SK-N-DZ (cell line): ENCODE measurements around the gene CAPSL. TPM values are rescaled to one million over a fixed set of nuclear protein-coding genes. Genes with fewer than 3 reads are reported as not detected.
"Not testable (repeated sequence)": the region's sequence is repeated elsewhere in the genome, so short reads cannot be mapped to it uniquely, and the experiment has no call there.

Experiments used
- DNase-seq: peaks from one replicate; pipeline ENCODE4 v3.0.0-alpha.2; 2015; ENCODE audit warnings: low spot score
- polyA plus RNA-seq, 2 experiments: library from polyadenylated mRNA; depleted of rRNA; stranded (reverse); fragments of >200 nt; gene quantifications; 2 replicates each; pipeline ENCODE4 v1.2.3, GENCODE V29; 2014

The CAPSL gene
- not detected in 2 replicates for polyA plus RNA-seq (2014; cell fraction: cytosol; rRNA removed)
- polyA plus RNA-seq (2014; cell fraction: nucleus; rRNA removed): not detected in 2 replicates

DNA sequence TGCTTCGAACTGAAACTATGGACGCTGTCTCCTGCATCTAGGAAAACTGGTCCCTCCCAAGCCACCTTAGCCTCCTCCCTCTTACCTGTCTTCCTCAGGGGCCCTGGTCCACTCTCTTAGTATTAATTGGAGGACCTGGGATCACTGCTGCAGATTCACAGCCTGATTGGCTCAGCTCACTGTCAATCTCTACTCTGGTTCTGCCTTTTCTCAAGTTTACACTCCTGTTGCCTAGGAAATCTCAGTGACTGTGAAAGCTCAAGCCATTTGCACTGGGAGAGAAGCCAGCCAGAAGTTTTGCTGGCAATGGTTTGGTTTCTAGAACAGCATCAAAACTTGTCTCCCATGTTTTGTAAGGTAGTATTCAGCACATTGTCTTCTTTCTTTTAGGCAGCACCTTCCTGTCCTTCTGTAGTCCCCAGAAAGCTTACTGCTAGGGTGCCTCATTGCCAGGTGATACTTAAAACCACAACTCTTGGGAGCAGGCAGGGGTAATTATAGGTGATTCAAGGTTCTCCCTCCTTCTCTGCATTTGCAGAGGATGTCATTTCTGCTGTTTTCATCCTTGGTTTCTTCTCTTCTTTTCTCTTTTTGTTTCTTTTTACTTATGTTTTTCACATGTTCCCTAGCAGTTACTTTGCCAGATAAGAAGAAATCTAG is at the start of gene CAPSL:
TSS of gene CAPSL (minus strand) at position 55 of the 660 bp plus-strand sequence. CDS start 17,502 bp downstream, outside the sequence.
- no peak for DNase-seq

- DNase-seq: no peak
These were observed 49.4 kb upstream of the CAPSL start for GRCh38 chr5:35987776-35988175.

- DNase-seq: no peak
These were observed 41.3 kb upstream of the CAPSL start for GRCh38 chr5:35979715-35980114.

DNA sequence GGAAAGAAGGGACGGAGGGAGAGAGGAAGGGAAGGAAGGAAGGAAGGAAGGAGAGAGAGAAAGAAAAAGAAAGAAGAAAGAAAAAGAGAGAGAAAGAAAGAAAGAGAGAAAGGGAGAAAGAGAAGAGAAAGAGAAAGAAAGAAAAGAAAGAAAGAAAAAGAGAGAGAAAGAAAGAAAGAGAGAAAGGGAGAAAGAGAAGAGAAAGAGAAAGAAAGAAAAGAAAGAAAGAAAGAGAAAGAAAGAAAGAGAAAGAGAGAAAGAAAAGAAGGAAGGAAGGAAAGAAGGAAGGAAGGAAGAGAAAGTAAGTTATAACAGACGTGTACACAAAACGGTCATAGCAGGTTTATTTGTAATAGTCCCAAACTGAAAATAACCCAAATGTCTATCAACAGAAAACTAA is 38.4 kb upstream of the CAPSL start:
- not testable (repeated sequence) for DNase-seq

DNA sequence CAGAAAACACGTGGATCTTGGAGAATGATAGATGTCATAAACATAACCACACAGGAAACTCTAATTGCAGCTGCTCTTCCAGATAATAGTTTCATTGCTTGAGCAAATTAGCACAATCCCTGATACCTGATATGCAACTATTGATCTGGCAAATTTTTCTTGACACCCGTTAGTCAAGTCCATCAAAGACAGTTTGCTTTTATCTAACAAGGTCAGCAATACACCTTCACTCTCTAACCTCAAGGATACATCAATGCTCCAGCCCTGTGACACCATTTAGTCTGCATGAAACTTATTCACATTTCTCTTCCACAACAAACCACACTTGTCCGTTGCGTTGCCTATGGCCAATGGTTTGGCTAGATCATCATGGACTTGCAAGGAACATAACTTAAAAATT is 36.1 kb upstream of the CAPSL start:
- DNase-seq: no peak

DNA sequence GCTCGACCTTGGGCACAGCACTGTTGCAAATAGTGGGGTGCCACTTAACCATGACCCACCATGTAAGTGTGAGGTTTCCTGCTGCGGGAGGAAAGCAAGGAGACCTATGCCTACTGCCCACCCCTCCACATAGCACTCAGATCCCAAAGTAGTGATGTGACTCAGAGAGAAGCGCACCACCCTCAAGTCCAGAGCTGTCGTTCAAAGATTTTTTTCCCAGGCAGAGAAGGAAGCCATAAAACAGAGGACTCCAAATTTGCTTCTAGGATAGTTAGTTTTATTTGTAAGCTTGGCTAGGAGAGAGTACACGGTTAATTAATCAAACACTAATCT is 33.4 kb upstream of the CAPSL start:
- no peak for DNase-seq

GRCh38 chr5:35971186-35971877 is 32.9 kb upstream of the CAPSL start:
- DNase-seq: no peak

- no peak for DNase-seq
These were observed 25.0 kb upstream of the CAPSL start for GRCh38 chr5:35963381-35963843.

- no peak for DNase-seq
These were observed 21.9 kb upstream of the CAPSL start for GRCh38 chr5:35960328-35960727.

GRCh38 chr5:35956429-35956828 is 18.0 kb upstream of the CAPSL start:
- DNase-seq: no peak

DNA sequence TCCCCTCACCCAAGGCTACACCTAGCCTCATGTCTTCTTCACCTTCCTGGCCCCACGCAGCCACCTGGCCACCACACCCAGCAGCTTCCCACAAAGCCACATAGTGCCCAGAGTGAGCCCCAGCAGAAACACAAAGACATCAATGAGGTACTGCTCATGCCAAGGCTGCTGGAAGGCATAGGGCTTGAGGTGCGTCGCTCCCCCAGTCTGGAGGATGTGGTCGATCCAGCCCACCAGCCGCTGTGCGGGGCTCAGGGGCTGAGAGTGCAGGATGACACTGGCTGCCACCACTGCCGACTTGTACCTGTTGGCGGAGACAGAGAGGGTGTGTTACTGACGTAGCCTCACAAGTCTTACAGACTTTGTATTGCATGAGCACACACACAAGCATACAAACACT is 15.8 kb upstream of the CAPSL start:
- no peak for DNase-seq

DNA sequence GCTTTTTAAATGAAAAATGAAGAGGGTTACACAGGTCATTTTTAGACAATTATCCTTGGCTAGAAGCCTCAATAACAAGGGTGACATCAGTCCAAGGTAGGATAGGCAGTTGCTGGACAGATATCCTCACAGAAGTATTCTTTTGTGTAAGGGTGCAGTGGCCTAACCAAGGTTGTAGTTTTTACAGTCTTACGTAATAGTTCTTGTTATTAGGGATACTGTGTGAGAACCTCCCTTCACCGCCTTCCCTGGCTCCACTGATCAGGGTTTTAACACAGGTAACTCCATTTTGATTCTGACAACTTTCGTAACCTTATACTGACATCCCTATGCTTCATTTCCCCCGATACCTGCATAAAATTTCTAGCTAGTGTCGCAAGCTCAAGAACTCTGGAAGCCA is 8.7 kb upstream of the CAPSL start:
- DNase-seq: no peak

GRCh38 chr5:35939639-35940038 is 1.2 kb upstream of the CAPSL start:
- no peak for DNase-seq

- DNase-seq: peak; percentile 57
These were observed 11.9 kb downstream of the CAPSL start for GRCh38 chr5:35926389-35927051.

GRCh38 chr5:35924950-35925722 is 13.3 kb downstream of the CAPSL start:
- peak; percentile 51 for DNase-seq

- DNase-seq: no peak
These were observed 14.1 kb downstream of the CAPSL start for GRCh38 chr5:35924122-35924949.

DNA sequence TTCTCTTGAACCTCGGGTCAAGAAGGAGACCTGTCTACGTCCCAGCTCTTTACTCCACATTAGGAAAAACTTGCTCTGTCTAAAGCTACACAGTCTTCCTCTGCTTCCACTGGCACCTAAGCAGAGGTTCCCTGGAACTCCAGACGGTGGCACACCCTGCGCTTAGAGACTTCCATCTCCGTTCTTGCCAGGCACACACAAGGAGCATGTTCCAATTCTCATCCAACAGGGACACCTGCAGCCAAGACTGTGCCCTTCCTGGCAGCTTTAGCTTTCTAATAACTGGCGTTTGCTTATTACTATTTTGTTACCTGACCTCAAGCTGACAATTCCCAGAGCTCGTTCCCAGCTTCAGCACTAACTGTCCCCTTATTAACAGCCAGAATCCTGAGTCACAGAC is 16.0 kb downstream of the CAPSL start:
- DNase-seq: no peak

- no peak for DNase-seq
These were observed 16.5 kb downstream of the CAPSL start for GRCh38 chr5:35921930-35922329.

GRCh38 chr5:35920890-35921289 is 17.5 kb downstream of the CAPSL start:
- no peak for DNase-seq

GRCh38 chr5:35919191-35919590 is 19.2 kb downstream of the CAPSL start:
- DNase-seq: no peak

- peak; percentile 28 for DNase-seq
These were observed 29.6 kb downstream of the CAPSL start for GRCh38 chr5:35908814-35909213.
